NCI-H2029 (cell line): ENCODE data around the gene NUAK2.

ENCODE experiments used
- DNase-seq: peaks from one replicate; lab custom pipeline; 2025; lab: John Stamatoyannopoulos, UW

Gene NUAK2

DNA sequence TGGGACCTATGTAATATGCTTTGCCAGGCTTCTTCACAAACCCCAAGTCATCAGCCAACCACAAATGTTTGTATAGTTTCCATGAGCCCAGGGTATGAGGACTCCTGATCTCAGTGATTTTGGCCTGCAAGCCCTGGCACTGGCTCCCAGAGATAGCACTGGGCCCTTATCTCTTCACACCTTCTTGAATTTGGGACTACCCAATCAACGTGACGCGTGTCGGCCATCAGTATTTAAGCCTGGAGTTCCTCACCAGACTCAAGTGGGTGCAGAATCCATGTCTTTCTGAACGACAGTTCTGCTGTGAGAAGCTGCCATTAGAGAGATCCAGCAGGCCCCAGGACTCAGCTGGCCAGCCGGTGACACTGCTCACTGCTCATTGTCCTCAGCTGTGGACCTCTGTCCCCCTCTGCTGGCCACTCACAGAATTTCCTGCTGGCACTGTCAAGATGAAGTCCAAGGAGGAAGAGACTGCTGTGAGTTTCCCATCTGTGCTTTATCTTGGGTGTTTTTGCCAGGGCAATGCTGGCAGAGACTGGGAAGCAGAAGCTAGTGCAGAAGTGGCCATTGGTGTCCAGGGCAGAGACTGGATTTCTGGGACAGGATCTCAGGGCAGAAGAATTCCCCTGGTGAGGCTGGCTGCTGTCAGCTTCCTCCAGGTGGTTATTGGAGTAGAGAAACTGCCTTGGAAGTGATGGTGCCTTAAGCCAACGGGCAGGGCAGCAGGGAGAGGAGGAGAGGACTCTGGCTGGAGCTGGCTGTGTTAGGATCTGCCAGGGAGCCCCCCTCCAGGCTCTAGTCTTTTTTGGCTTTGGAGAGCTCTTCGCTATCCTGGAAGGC lies 65.4 kb downstream of the NUAK2 start:
- DNase-seq = peak; percentile 61
